GM12878 (cell line): ENCODE data around the gene WFIKKN1. TPM values are rescaled to one million over a fixed set of nuclear protein-coding genes. Genes with fewer than 3 reads are reported as not detected.

Experiments used
- ATAC-seq: fragments of 200-7000 bp; cut with Tn5 transposase; 3 replicates; pipeline ENCODE4 v1.9.1; 2020; ENCODE audit warnings: mild to moderate bottlenecking, moderate library complexity
- BruUV-seq: library from RNA; stranded (reverse); fragments of 400-500 nt; replicated peaks from 2 replicates; lab custom pipeline; 2021; lab: Mats Ljungman, UMichigan
- CTCF ChIA-PET: fragments of 300-600 bp; sonication (Branson Sonifier 250); formaldehyde crosslinking; extraction: SDS; loops from one replicate; lab custom pipeline; 2021; ENCODE audit warnings: inconsistent platforms; lab: Yijun Ruan, JAX
- POLR2A ChIA-PET: fragments of 350-600 bp; formaldehyde crosslinking; extraction: SDS; loops from one replicate; lab custom pipeline; 2021; ENCODE audit warnings: inconsistent platforms; lab: Charles Lee
- RAD21 ChIA-PET: fragments of 300-600 bp; sonication (Branson Sonifier 250); formaldehyde crosslinking; loops from one replicate; lab custom pipeline; 2023; ENCODE audit warnings: antibody characterized with exemption; ENCODE audit not compliant: unreplicated experiment; lab: Charles Lee
- SMC1A ChIA-PET: fragments of 300-600 bp; sonication (Branson Sonifier 250); formaldehyde crosslinking; loops from one replicate; lab custom pipeline; 2023; ENCODE audit not compliant: unreplicated experiment, uncharacterized antibody; lab: Charles Lee
- DNase-seq: peaks from one replicate; pipeline ENCODE4 v3.0.0-alpha.2; 2011; ENCODE audit warnings: low read depth, low spot score
- FAIRE-seq: peaks from 3 replicates; lab custom pipeline; 2011; peaks lifted over from hg19 to GRCh38; lab: Jason Lieb, UNC
- H2AFZ ChIP-seq: 2 replicates; pipeline ENCODE4 v1.6.0; 2011; ENCODE audit warnings: low read depth, low read length, control low read depth; ENCODE audit not compliant: control insufficient read depth
- H3K27ac ChIP-seq: 2 replicates; pipeline ENCODE4 v1.5.1; 2011; ENCODE audit warnings: control low read depth; ENCODE audit not compliant: control insufficient read depth, insufficient read depth
- H3K27me3 ChIP-seq, 2 experiments: replicated peaks in 1 of 2; 2 replicates each; pipeline versions ENCODE4 v1.6.0 to v1.6.1; 2011; ENCODE audit warnings: low read length in 1 of 2; ENCODE audit not compliant: control insufficient read depth in 2 of 2, insufficient read depth in 2 of 2
- H3K36me3 ChIP-seq, 2 experiments: 2 replicates each; pipeline ENCODE4 v1.5.1; 2011; ENCODE audit warnings: low read length in 1 of 2; ENCODE audit not compliant: control insufficient read depth in 2 of 2, insufficient read depth in 2 of 2
- H3K4me1 ChIP-seq: 2 replicates; pipeline ENCODE4 v1.6.1; 2011; ENCODE audit warnings: mild to moderate bottlenecking, low read length, moderate library complexity, mixed read lengths; ENCODE audit not compliant: control insufficient read depth, insufficient read depth
- H3K4me2 ChIP-seq: 2 replicates; pipeline ENCODE4 v1.6.0; 2011; ENCODE audit warnings: control low read depth; ENCODE audit not compliant: control insufficient read depth, insufficient read depth
- H3K4me3 ChIP-seq: fragments of 200-600 bp; sonication (generic); 2 replicates; pipeline ENCODE4 v1.5.1; 2016
- H3K79me2 ChIP-seq: 2 replicates; pipeline ENCODE4 v1.6.0; 2011; ENCODE audit warnings: low read length; ENCODE audit not compliant: control insufficient read depth, insufficient read depth
- H3K9ac ChIP-seq: 2 replicates; pipeline ENCODE4 v1.8.0; 2011; ENCODE audit warnings: low read length, control low read depth, mixed read lengths; ENCODE audit not compliant: control insufficient read depth, insufficient read depth
- H3K9me3 ChIP-seq: replicated peaks from 3 replicates; pipeline ENCODE4 v1.5.1; 2011; ENCODE audit warnings: mild to moderate bottlenecking, low read length; ENCODE audit not compliant: control insufficient read depth, insufficient read depth
- H4K20me1 ChIP-seq: 2 replicates; pipeline ENCODE4 v1.6.0; 2011; ENCODE audit not compliant: control insufficient read depth, insufficient read depth
- CHD4 ChIP-seq: fragments of 200-600 bp; sonication (generic); IDR thresholded peaks from 2 replicates; pipeline ENCODE4 v1.6.1; 2016; ENCODE audit warnings: mild to moderate bottlenecking
- CREB1 ChIP-seq: IDR thresholded peaks from 2 replicates; pipeline ENCODE4 v1.6.1; 2012; ENCODE audit warnings: low read depth, mild to moderate bottlenecking, inconsistent platforms
- EGR1 ChIP-seq, 2 experiments: IDR thresholded peaks; 1 replicate in 1 of 2; 2 replicates in 1 of 2; pipeline ENCODE4 v1.6.1; 2011 to 2012; ENCODE audit warnings: low read depth in 2 of 2, low read length in 2 of 2, borderline replicate concordance in 1 of 2, mild to moderate bottlenecking in 1 of 2, moderate library complexity in 1 of 2
- GATAD2B ChIP-seq: fragments of 450-650 bp; conservative IDR thresholded peaks from 2 replicates; pipeline ENCODE4 v1.6.1; 2017; ENCODE audit warnings: low read depth, mild to moderate bottlenecking, moderate library complexity
- SIX5 ChIP-seq: IDR thresholded peaks from 2 replicates; pipeline ENCODE4 v1.6.1; 2011; ENCODE audit warnings: mild to moderate bottlenecking, low read depth, low read length, moderate library complexity; ENCODE audit not compliant: severe bottlenecking
- ZNF217 ChIP-seq: fragments of 450-650 bp; IDR thresholded peaks from 2 replicates; pipeline ENCODE4 v1.6.1; 2017; ENCODE audit warnings: antibody characterized with exemption, mild to moderate bottlenecking
- WGBS: methylation state at CpG from one replicate; pipeline ENCODE4 v1.1.6; 2016; ENCODE audit warnings: low lambda C conversion rate; ENCODE audit not compliant: insufficient replicate concordance, insufficient coverage; ENCODE audit errors: missing lambda C conversion rate; 5-methylcytosine and 5-hydroxymethylcytosine counted together
- in situ Hi-C: fragments of 300-500 bp; cut with MboI; formaldehyde crosslinking; loops from 9 replicates; pipeline ENCODE4 v1.14.3; 2018; ENCODE audit warnings: mixed read lengths
- intact Hi-C: fragments of 100-400 bp; cut with micrococcal nuclease; formaldehyde crosslinking; loops from one replicate; pipeline ENCODE4 v1.14.2; 2022; ENCODE audit not compliant: unreplicated experiment
- polyA plus RNA-seq, 11 experiments: library from polyadenylated mRNA; depleted of rRNA in 4 of 11; unstranded in 6 of 11; stranded (reverse) in 5 of 11; fragments of >200 nt; fragmentation: Nextera tagmentation in 4 of 11; fragmentation: Illumina TruSeq in 1 of 11; extraction: Ambion mirVana in 4 of 11; extraction: Trizol in 1 of 11; gene quantifications; 1 replicate in 1 of 11; 2 replicates in 10 of 11; pipeline versions ENCODE4 v1.2.1 to v1.2.3, GENCODE V29; 2011 to 2016; ENCODE audit warnings: inconsistent platforms in 2 of 11, missing spikeins in 2 of 11, low read depth in 1 of 11
- total RNA-seq, 4 experiments: library from RNA; depleted of rRNA in 3 of 4; stranded (reverse); fragments of >200 nt in 3 of 4; fragmentation: Illumina TruSeq in 1 of 4; extraction: Trizol in 1 of 4; gene quantifications; 2 replicates each; pipeline versions ENCODE4 v1.2.1 to v1.2.3, GENCODE V29; 2013 to 2021

The WFIKKN1 gene
- total and polyA plus RNA-seq, 10 of the 15 experiments (the other 5 are each of a cell fraction or from before 2014, with no cell fraction given): 0.01 to 0.41 (median 0.05) TPM; not detected in 2

DNA sequence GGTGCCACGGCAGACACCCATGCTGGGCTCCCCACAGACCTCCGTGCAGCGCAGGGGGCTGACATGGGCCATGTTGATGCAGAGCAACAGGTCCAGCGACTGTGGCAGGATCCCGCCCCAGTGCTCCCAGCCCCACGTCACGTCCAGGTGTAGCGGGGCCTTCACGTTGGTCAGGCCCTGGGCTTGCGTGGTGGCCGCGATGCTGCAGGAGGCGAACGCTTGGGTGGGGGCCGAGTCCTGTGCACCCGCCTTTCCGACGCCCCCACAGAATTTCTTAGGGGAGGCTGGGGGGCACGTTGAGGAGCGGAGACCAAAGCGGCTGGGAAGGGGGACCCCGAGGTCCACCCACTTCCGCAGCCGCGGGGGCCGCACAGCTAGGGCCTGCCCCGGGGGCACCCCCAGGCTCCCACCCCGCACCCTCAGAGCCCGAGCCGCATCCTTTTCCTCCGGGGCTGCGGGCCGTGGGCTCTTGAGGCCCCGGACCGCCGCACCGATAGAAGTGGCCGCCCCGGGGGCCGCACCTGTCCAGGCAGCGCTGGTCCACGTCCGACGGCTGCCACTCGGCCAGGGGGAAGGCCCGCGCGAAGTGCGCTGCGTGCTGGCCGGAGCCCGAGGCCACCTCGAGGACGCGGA lies 4.9 kb downstream of the WFIKKN1 start:
- in situ Hi-C loops (no loop called here), intact Hi-C loops (loop anchor here (1.0 to 5.0 kb wide), 3 partner anchors 46 to 108 kb away; partner anchors contain the start of genes CAPN15, JMJD8 and STUB1)
- Histone ChIP-seq H3K27ac (peak overlapping the region; percentile 82), H3K27me3 (no peaks in the 10 kb centered on the region), H2AFZ (peak overlapping the region; percentile 85), H3K4me1 (peaks cover 13% of the 10 kb centered on the region), H3K4me2 (peak overlapping the region; percentile 91), H3K9ac (peak overlapping the region; percentile 85), H3K9me3 (no peaks in the 10 kb centered on the region), H3K79me2 (peaks cover 16% of the 10 kb centered on the region), H3K4me3 (peak overlapping the region; percentile 88), H4K20me1 (no peaks in the 10 kb centered on the region), H3K36me3 (peaks cover 0 to 4% of the 10 kb centered on the region in 2 experiments; a peak in 3 of 4 replicates)
- TF ChIP-seq GATAD2B: peak; percentile 95; the same call in 1 of the 2 replicates
- no peak for TF ChIP-seq CREB1
- no peak for TF ChIP-seq CHD4
- TF ChIP-seq ZNF217: peak; percentile 44; the same call in 1 of the 2 replicates
- TF ChIP-seq EGR1 (IDR thresholded peaks at IDR 0.05; ENCODE audit: borderline replicate concordance in 1 of 2, low read depth in 2 of 2, low read length in 2 of 2): peak in 1 of 2 experiments; percentile 13; a peak in 1 of 3 replicates
- TF ChIP-seq SIX5: no peak
- ChIA-PET SMC1A (interaction anchor here (1.6 kb wide), 1 partner anchor 13 kb away, joined by 5 read pairs; no protein-coding TSS in a partner anchor), CTCF (interaction anchor here (1.1 to 1.5 kb wide), 5 partner anchors 11 to 59 kb away, joined by 4 to 11 read pairs (median 4); partner anchors contain the start of genes RHOT2 and WDR90), RAD21 (interaction anchor here (0.6 to 2.0 kb wide), 3 partner anchors 13 to 108 kb away, joined by 3 to 13 read pairs (median 4); partner anchors contain the start of genes CAPN15, RHBDL1 and WDR90), POLR2A (interaction anchor here (0.6 to 1.9 kb wide), 7 partner anchors 12 to 1137 kb away, joined by 3 to 5 read pairs (median 4); partner anchors contain the start of genes RHOT2 and WDR90)
- no peak for FAIRE-seq
- no TSS peak for BruUV-seq
- under 1% methylated on average over 55 of the region's 55 CpGs for whole genome bisulfite sequencing
- DNase-seq: no peak
- peak; percentile 4 for ATAC-seq
